ENCODE measurements around the gene PLEKHG4B. TPM values are rescaled to one million over a fixed set of nuclear protein-coding genes. Genes with fewer than 3 reads are reported as not detected.
"Not testable (repeated sequence)": the region's sequence is repeated elsewhere in the genome, so short reads cannot be mapped to it uniquely, and the experiment has no call there.

PLEKHG4B gene
- total RNA-seq, 1 experiment from 2014 or later, result 51.4 TPM

DNA sequence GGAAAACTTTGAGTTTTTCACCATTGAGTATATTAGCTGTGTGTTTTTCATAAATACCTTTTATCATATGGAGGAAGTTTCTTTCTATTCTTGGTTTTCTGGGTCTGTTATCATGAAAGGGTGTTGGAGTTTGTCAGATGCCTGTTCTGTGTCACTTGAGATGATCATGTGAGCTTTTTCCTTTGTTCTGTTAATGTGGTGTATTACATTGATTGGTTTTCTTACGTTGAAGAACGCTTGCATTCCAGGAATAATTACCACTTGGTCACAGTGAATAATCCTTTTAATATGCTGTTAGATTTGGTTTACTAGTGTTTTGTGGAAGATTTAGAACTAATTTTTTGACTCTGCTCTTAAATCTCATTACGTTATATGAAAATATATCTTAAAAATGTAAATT, 7.8 kb downstream of the PLEKHG4B start:
- H3K36me3 Mint-ChIP-seq, result peaks cover 24% of the 10 kb centered on the region
- H3K4me3 Mint-ChIP-seq, result peak overlapping the region; percentile 31
- ChIA-PET CTCF (no interaction called here), POLR2A (no interaction called here)
- peaks cover 57% of the 10 kb centered on the region for H3K4me1 Mint-ChIP-seq
- DNase-seq (ENCODE audit: low spot score) (no peak), ATAC-seq (no peak)
- no peaks in the 10 kb centered on the region for H3K9me3 Mint-ChIP-seq
- no peaks in the 10 kb centered on the region for H3K27me3 Mint-ChIP-seq (ENCODE audit: low read depth)
- TF ChIP-seq GRHL2 (CRISPR knock-in tag; IDR thresholded peaks at IDR 0.05; ENCODE audit: insufficient replicate concordance, severe bottlenecking), result no peak
- TF ChIP-seq, protein P1, sequence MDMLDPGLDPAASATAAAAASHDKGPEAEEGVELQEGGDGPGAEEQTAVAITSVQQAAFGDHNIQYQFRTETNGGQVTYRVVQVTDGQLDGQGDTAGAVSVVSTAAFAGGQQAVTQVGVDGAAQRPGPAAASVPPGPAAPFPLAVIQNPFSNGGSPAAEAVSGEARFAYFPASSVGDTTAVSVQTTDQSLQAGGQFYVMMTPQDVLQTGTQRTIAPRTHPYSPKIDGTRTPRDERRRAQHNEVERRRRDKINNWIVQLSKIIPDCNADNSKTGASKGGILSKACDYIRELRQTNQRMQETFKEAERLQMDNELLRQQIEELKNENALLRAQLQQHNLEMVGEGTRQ (CRISPR knock-in tag; IDR thresholded peaks at IDR 0.05), result peak; percentile 41; the same call in 1 of the 2 replicates
- TF ChIP-seq, protein P2, sequence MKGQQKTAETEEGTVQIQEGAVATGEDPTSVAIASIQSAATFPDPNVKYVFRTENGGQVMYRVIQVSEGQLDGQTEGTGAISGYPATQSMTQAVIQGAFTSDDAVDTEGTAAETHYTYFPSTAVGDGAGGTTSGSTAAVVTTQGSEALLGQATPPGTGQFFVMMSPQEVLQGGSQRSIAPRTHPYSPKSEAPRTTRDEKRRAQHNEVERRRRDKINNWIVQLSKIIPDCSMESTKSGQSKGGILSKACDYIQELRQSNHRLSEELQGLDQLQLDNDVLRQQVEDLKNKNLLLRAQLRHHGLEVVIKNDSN (CRISPR knock-in tag; IDR thresholded peaks at IDR 0.05), result peak; percentile 30; the same call in 1 of the 2 replicates
- H3K27ac Mint-ChIP-seq, result peak overlapping the region; percentile 89

DNA sequence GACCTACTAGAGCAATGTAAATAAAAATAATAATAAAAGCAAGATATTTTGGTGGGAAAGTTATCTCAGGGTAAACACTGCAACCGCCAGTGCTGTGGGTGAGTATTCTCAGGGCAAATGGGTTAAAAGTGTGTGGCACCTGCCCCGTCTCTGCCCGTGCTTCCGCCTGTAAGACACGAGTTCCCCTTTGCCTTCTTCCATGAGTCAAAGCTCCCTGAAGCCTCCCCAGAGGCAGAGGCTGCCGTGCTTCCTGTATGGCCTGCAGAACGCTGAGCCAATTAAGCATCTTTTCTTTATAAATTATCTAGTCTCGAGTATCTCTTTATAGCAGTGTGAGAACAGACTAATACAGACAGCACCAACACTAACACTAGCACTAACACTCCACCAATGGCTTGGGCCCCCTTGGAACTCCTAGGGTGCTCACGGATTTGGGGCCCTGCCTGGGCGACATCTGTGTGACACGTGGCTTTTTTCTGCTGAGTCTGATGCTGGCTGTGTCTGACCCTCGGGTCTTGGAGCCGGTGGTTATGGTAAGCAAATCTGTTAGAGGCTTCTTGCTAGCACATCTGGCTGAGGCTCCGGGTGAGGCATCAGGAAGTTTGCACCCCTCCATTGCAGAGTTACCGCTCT, 10.6 kb downstream of the PLEKHG4B start:
- no peaks in the 10 kb centered on the region for H3K9me3 Mint-ChIP-seq
- peak overlapping the region; percentile 17; the same call in 1 of the 2 replicates for H3K27ac Mint-ChIP-seq
- no peaks in the 10 kb centered on the region for H3K27me3 Mint-ChIP-seq (ENCODE audit: low read depth)
- CTCF ChIA-PET, result no interaction called here
- H3K4me1 Mint-ChIP-seq, result peaks cover 60% of the 10 kb centered on the region
- ATAC-seq (peak; percentile 16), DNase-seq (ENCODE audit: low spot score) (no peak)
- POLR2A ChIA-PET, result no interaction called here
- peaks cover 9% of the 10 kb centered on the region for H3K36me3 Mint-ChIP-seq
- TF ChIP-seq MYBL2 (CRISPR knock-in tag; IDR thresholded peaks at IDR 0.05) (no peak), RELA (CRISPR knock-in tag; IDR thresholded peaks at IDR 0.05; ENCODE audit: borderline replicate concordance) (no peak), ZNF317 (CRISPR knock-in tag; IDR thresholded peaks at IDR 0.05; ENCODE audit: borderline replicate concordance, low read depth) (no peak), GTF2I (CRISPR knock-in tag; conservative IDR thresholded peaks at IDR 0.05) (no peak), RORB (CRISPR knock-in tag; IDR thresholded peaks at IDR 0.05) (no peak), NFE2L1 (CRISPR knock-in tag; IDR thresholded peaks at IDR 0.05) (no peak), JUN (CRISPR knock-in tag; IDR thresholded peaks at IDR 0.05) (no peak), TCF7 (CRISPR knock-in tag; IDR thresholded peaks at IDR 0.05; ENCODE audit: low read depth) (no peak)
- TF ChIP-seq, protein P3, sequence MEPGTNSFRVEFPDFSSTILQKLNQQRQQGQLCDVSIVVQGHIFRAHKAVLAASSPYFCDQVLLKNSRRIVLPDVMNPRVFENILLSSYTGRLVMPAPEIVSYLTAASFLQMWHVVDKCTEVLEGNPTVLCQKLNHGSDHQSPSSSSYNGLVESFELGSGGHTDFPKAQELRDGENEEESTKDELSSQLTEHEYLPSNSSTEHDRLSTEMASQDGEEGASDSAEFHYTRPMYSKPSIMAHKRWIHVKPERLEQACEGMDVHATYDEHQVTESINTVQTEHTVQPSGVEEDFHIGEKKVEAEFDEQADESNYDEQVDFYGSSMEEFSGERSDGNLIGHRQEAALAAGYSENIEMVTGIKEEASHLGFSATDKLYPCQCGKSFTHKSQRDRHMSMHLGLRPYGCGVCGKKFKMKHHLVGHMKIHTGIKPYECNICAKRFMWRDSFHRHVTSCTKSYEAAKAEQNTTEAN (CRISPR knock-in tag; IDR thresholded peaks at IDR 0.05), result no peak
- TF ChIP-seq, protein P4, sequence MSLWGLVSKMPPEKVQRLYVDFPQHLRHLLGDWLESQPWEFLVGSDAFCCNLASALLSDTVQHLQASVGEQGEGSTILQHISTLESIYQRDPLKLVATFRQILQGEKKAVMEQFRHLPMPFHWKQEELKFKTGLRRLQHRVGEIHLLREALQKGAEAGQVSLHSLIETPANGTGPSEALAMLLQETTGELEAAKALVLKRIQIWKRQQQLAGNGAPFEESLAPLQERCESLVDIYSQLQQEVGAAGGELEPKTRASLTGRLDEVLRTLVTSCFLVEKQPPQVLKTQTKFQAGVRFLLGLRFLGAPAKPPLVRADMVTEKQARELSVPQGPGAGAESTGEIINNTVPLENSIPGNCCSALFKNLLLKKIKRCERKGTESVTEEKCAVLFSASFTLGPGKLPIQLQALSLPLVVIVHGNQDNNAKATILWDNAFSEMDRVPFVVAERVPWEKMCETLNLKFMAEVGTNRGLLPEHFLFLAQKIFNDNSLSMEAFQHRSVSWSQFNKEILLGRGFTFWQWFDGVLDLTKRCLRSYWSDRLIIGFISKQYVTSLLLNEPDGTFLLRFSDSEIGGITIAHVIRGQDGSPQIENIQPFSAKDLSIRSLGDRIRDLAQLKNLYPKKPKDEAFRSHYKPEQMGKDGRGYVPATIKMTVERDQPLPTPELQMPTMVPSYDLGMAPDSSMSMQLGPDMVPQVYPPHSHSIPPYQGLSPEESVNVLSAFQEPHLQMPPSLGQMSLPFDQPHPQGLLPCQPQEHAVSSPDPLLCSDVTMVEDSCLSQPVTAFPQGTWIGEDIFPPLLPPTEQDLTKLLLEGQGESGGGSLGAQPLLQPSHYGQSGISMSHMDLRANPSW (CRISPR knock-in tag; conservative IDR thresholded peaks at IDR 0.05; ENCODE audit: low read depth), result no peak
- TF ChIP-seq, protein P5, sequence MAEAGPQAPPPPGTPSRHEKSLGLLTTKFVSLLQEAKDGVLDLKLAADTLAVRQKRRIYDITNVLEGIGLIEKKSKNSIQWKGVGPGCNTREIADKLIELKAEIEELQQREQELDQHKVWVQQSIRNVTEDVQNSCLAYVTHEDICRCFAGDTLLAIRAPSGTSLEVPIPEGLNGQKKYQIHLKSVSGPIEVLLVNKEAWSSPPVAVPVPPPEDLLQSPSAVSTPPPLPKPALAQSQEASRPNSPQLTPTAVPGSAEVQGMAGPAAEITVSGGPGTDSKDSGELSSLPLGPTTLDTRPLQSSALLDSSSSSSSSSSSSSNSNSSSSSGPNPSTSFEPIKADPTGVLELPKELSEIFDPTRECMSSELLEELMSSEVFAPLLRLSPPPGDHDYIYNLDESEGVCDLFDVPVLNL (CRISPR knock-in tag; IDR thresholded peaks at IDR 0.05; ENCODE audit: borderline replicate concordance, low read depth), result no peak
- TF ChIP-seq, protein P2 (CRISPR knock-in tag; IDR thresholded peaks at IDR 0.05), result no peak
- TF ChIP-seq, protein P6, sequence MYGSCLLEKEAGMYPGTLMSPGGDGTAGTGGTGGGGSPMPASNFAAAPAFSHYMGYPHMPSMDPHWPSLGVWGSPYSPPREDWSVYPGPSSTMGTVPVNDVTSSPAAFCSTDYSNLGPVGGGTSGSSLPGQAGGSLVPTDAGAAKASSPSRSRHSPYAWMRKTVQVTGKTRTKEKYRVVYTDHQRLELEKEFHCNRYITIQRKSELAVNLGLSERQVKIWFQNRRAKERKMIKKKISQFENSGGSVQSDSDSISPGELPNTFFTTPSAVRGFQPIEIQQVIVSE (CRISPR knock-in tag; IDR thresholded peaks at IDR 0.05; ENCODE audit: borderline replicate concordance), result no peak
- TF ChIP-seq, protein P7, sequence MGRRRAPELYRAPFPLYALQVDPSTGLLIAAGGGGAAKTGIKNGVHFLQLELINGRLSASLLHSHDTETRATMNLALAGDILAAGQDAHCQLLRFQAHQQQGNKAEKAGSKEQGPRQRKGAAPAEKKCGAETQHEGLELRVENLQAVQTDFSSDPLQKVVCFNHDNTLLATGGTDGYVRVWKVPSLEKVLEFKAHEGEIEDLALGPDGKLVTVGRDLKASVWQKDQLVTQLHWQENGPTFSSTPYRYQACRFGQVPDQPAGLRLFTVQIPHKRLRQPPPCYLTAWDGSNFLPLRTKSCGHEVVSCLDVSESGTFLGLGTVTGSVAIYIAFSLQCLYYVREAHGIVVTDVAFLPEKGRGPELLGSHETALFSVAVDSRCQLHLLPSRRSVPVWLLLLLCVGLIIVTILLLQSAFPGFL (CRISPR knock-in tag; IDR thresholded peaks at IDR 0.05; ENCODE audit: borderline replicate concordance), result no peak
- TF ChIP-seq, protein P8, sequence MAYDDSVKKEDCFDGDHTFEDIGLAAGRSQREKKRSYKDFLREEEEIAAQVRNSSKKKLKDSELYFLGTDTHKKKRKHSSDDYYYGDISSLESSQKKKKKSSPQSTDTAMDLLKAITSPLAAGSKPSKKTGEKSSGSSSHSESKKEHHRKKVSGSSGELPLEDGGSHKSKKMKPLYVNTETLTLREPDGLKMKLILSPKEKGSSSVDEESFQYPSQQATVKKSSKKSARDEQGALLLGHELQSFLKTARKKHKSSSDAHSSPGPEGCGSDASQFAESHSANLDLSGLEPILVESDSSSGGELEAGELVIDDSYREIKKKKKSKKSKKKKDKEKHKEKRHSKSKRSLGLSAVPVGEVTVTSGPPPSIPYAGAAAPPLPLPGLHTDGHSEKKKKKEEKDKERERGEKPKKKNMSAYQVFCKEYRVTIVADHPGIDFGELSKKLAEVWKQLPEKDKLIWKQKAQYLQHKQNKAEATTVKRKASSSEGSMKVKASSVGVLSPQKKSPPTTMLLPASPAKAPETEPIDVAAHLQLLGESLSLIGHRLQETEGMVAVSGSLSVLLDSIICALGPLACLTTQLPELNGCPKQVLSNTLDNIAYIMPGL (CRISPR knock-in tag; IDR thresholded peaks at IDR 0.05), result no peak
- no peak overlapping the region for H3K4me3 Mint-ChIP-seq

DNA sequence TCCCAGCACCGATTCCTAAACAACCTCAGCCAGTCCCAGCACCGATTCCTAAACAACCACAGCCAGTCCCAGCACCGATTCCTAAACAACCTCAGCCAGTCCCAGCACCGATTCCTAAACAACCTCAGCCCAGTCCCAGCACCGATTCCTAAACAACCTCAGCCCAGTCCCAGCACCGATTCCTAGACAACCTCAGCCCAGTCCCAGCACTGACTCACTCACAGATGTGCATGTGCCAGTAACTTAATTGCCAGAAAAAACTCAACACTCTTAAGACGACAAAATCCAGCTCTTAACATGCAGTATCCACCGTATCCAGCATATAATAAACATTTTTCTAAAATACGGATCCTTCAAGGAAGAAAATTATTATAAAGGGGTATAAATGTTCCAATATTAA, 12.1 kb downstream of the PLEKHG4B start:
- not testable (repeated sequence) for H3K36me3 Mint-ChIP-seq; ATAC-seq; H3K4me3 Mint-ChIP-seq; H3K27me3 Mint-ChIP-seq (ENCODE audit: low read depth); DNase-seq (ENCODE audit: low spot score); H3K9me3 Mint-ChIP-seq
- Mint-ChIP-seq H3K27ac (peak overlapping the region; percentile 46; the same call in 1 of the 2 replicates), H3K4me1 (peaks cover 57% of the 10 kb centered on the region)
- ChIA-PET POLR2A (interaction anchor here (0.8 kb wide), 1 partner anchor 50 kb away, joined by 3 read pairs; no protein-coding TSS in a partner anchor), CTCF (interaction anchor here (0.8 kb wide), 1 partner anchor 12 kb away, joined by 3 read pairs; no protein-coding TSS in a partner anchor)

All from WTC11 (cell line).